SU-DHL-6 (cell line): ENCODE results near the gene ZFR2.

Experiments
- H2AFZ ChIP-seq: fragments of 200-600 bp; sonication (generic); 2 replicates; pipeline ENCODE4 v1.6.1; 2014; ENCODE audit warnings: low read depth, mild to moderate bottlenecking, moderate library complexity, mixed read lengths, antibody characterized with exemption, low read length; ENCODE audit not compliant: severe bottlenecking
- H3F3A ChIP-seq: fragments of 200-600 bp; shearing (Covaris generic); 2 replicates; pipeline ENCODE4 v1.6.0; 2016; ENCODE audit warnings: antibody characterized with exemption, mild to moderate bottlenecking; ENCODE audit not compliant: insufficient read depth
- H3K27ac ChIP-seq: fragments of 200-600 bp; sonication (generic); 2 replicates; pipeline ENCODE4 v1.5.1; 2016; ENCODE audit warnings: low read depth, mild to moderate bottlenecking, low read length, moderate library complexity, mixed read lengths
- H3K27me3 ChIP-seq: fragments of 200-600 bp; sonication (generic), shearing (Covaris generic); 2 replicates; pipeline ENCODE4 v1.6.0; 2014; ENCODE audit warnings: mild to moderate bottlenecking, low read length
- H3K36me3 ChIP-seq: fragments of 200-600 bp; sonication (generic); 2 replicates; pipeline ENCODE4 v1.6.1; 2014; ENCODE audit warnings: mild to moderate bottlenecking, low read length, mixed read lengths
- H3K4me2 ChIP-seq: fragments of 300-600, 200-600 bp; shearing (Covaris generic), sonication (generic); 2 replicates; pipeline ENCODE4 v1.6.0; 2014; ENCODE audit warnings: low read length, low read depth, mild to moderate bottlenecking; ENCODE audit not compliant: poor library complexity, severe bottlenecking
- H3K4me3 ChIP-seq: fragments of 200-600 bp; sonication (generic); 2 replicates; pipeline ENCODE4 v1.5.1; 2014; ENCODE audit warnings: antibody characterized with exemption, low read length, mild to moderate bottlenecking, mixed read lengths; ENCODE audit not compliant: insufficient read depth, poor library complexity, severe bottlenecking
- H3K79me2 ChIP-seq: fragments of 200-600 bp; sonication (generic); 2 replicates; pipeline ENCODE4 v1.6.1; 2014; ENCODE audit warnings: mild to moderate bottlenecking, low read length, moderate library complexity; ENCODE audit not compliant: insufficient read depth
- H3K9ac ChIP-seq: fragments of 200-600 bp; sonication (generic); 2 replicates; pipeline ENCODE4 v1.7.0; 2014; ENCODE audit warnings: mild to moderate bottlenecking, low read length
- H3K9me2 ChIP-seq: fragments of 200-600 bp; sonication (generic); replicated peaks from 2 replicates; pipeline ENCODE4 v1.6.1; 2014; ENCODE audit warnings: low read length; ENCODE audit not compliant: insufficient read depth
- H3K9me3 ChIP-seq: fragments of 200-600 bp; sonication (generic); 2 replicates; pipeline ENCODE4 v1.6.1; 2014; ENCODE audit warnings: low read length, mixed read lengths; ENCODE audit not compliant: insufficient read depth
- H4K20me1 ChIP-seq: fragments of 200-600 bp; sonication (generic); 2 replicates; pipeline ENCODE4 v1.6.1; 2014; ENCODE audit warnings: low read depth, mild to moderate bottlenecking, antibody characterized with exemption, low read length, moderate library complexity, mixed read lengths
- CTCF ChIP-seq: fragments of 200-600 bp; sonication (generic); IDR thresholded peaks from one replicate; pipeline ENCODE4 v1.5.1; 2017; ENCODE audit warnings: antibody characterized with exemption, mild to moderate bottlenecking, low read length, moderate library complexity; ENCODE audit not compliant: insufficient read depth, poor library complexity, severe bottlenecking
- EZH2phosphoT487 ChIP-seq: fragments of 200-600 bp; sonication (generic), shearing (Covaris generic); conservative IDR thresholded peaks from 2 replicates; pipeline ENCODE4 v1.6.1; 2018; ENCODE audit warnings: mild to moderate bottlenecking, antibody characterized with exemption, low read length, moderate library complexity, mixed read lengths

ZFR2 gene

GRCh38 chr19:3904233-3904632 lies 35.4 kb upstream of the ZFR2 start:
- H3K36me3 ChIP-seq: no peaks in the 10 kb centered on the region
- H3K9ac ChIP-seq: no peak overlapping the region

GRCh38 chr19:3902317-3902973 lies 33.6 kb upstream of the ZFR2 start:
- Histone ChIP-seq H3K4me3 (no peak overlapping the region), H3K27me3 (no peaks in the 10 kb centered on the region), H3K27ac (no peak overlapping the region), H3F3A (no peaks in the 10 kb centered on the region), H3K36me3 (no peaks in the 10 kb centered on the region), H4K20me1 (no peaks in the 10 kb centered on the region), H3K79me2 (no peaks in the 10 kb centered on the region), H3K9me3 (no peaks in the 10 kb centered on the region), H3K4me2 (no peak overlapping the region), H3K9ac (no peak overlapping the region), H2AFZ (no peak overlapping the region), H3K9me2 (no peaks in the 10 kb centered on the region)
- no peak for TF ChIP-seq EZH2phosphoT487
- no peak for TF ChIP-seq CTCF

More at GRCh38 chr19:3904233-3904632, 35.4 kb upstream of the ZFR2 start:
- H2AFZ ChIP-seq: no peak overlapping the region
- TF ChIP-seq CTCF (no peak), EZH2phosphoT487 (no peak)
- H3K27ac ChIP-seq: no peak overlapping the region
- no peaks in the 10 kb centered on the region for H4K20me1 ChIP-seq
- H3K9me3 ChIP-seq: no peaks in the 10 kb centered on the region
- no peaks in the 10 kb centered on the region for H3K27me3 ChIP-seq
- H3K9me2 ChIP-seq: no peaks in the 10 kb centered on the region
- H3K4me3 ChIP-seq: no peak overlapping the region
- H3K79me2 ChIP-seq: no peaks in the 10 kb centered on the region
- H3F3A ChIP-seq: no peaks in the 10 kb centered on the region
- H3K4me2 ChIP-seq: no peak overlapping the region

GRCh38 chr19:3899531-3900294 lies 30.9 kb upstream of the ZFR2 start:
- TF ChIP-seq CTCF (no peak), EZH2phosphoT487 (no peak)
- Histone ChIP-seq H3K9me3 (no peaks in the 10 kb centered on the region), H3K4me2 (no peak overlapping the region)

More at GRCh38 chr19:3899531-3900294, 30.9 kb upstream of the ZFR2 start:
- Histone ChIP-seq H3K27ac (no peak overlapping the region), H2AFZ (no peak overlapping the region), H3K27me3 (no peaks in the 10 kb centered on the region), H3F3A (no peaks in the 10 kb centered on the region), H3K4me3 (no peak overlapping the region), H3K79me2 (no peaks in the 10 kb centered on the region), H4K20me1 (no peaks in the 10 kb centered on the region), H3K9ac (no peak overlapping the region), H3K36me3 (no peaks in the 10 kb centered on the region), H3K9me2 (no peaks in the 10 kb centered on the region)
